ENCODE results near the gene PSMB4. TPM values are rescaled to one million over a fixed set of nuclear protein-coding genes. Genes with fewer than 3 reads are reported as not detected.

The PSMB4 gene
- total RNA-seq, 1 donor from 2014 or later: 178 TPM

DNA sequence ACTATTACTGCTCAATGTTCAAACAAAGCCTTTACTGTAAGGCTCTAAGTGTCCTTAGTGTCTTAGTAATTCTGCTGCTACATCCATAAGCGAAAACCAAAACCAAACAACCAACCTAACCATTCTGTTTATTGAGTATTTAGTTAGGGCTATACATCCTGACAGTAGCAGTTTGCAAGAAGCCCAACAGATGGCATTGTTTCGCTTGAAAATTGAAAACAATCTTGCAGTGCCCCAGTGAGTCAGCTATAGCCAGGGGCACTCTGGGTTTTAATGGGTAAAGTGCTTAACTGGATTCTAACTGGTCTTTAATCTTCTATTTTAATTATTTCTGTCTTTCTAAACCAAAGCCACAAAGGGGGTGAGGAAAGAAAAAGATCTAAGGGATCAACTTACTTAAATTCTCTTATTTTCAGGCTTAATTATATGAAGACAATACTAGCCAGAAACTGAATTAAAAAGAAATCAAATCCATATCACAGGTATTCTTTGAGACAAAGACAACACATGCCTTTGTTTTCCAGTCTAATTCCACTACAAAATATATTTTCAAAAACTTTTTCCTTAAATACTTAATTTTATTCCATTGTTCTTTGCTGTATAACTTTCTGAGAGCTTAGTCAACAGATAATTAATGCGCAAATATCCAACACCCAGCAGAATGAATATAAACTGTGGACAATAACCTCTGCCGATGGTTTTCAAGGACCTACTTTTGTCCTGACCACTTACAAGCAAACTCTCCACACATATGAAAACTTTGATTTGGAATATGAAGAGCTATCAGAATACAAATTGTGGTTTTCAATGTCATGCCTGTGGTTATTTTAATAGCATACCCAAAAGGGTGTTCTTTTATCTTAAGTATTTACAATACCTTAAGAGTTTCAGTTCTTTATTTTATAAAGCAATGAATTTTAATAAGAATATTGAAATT is 44.7 kb downstream of the PSMB4 start:
- ATAC-seq: peak; percentile 89

DNA sequence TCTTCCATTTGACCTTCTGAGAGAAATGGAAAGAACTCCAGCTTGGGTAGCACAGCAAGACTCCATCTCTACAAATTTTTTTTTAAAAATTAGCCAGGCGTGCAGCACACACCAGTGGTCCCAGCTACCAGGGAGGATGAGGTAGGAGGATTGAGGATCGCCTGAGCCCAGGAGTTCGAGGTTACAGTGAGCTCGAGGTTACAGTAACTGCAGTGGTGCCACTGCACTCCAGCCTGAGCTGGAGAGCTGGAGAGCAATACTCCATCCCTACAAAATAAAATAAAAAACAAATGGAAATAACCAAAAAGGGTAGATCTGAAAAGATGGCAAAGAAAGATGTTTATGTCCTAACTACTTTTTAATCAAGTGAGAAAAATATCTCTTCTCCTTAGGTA is 45.4 kb downstream of the PSMB4 start:
- no peak for ATAC-seq

DNA sequence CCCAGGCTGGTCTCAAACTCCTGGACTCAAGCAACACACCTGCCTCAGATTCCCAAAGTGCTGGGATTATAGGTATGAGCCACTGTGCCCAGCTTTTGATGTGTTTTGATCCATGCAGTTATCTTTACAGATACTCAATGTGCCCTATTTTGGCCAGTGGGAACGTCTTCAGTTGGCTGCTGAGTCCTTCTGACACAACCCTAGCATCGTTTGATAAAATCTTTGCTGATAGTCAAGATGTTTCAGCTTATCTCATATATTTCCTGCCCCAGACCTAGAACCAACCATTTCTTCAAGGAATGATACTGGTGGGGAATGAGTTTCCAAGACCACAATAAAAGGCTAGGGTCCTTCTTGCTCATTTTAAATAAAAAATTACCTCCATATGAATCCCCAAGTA is 48.3 kb downstream of the PSMB4 start:
- no peak for ATAC-seq

Other genes with a start within 250 kb of the PSMB4 start
- not detected for gene TNFAIP8L2, start 242.9 kb upstream of the PSMB4 start, total RNA-seq
- 5.0 TPM for gene LYSMD1, start 233.7 kb upstream of the PSMB4 start, total RNA-seq
- 30.6 TPM for gene SCNM1, start 233.4 kb upstream of the PSMB4 start, total RNA-seq
- gene TMOD4, start 223.6 kb upstream of the PSMB4 start, total RNA-seq: not detected
- gene VPS72, start 209.4 kb upstream of the PSMB4 start, total RNA-seq: 28.2 TPM
- 28.2 TPM for gene PIP5K1A, start 201.0 kb upstream of the PSMB4 start, total RNA-seq
- 126 TPM for gene PSMD4, start 144.8 kb upstream of the PSMB4 start, total RNA-seq
- 12.6 TPM for gene ZNF687, start 117.3 kb upstream of the PSMB4 start, total RNA-seq
- gene PI4KB, start 72.2 kb upstream of the PSMB4 start, total RNA-seq: 34.7 TPM
- 21.9 TPM for gene RFX5, start 52.3 kb upstream of the PSMB4 start, total RNA-seq
- gene SELENBP1, start 26.9 kb upstream of the PSMB4 start, total RNA-seq: 14.0 TPM
- gene POGZ, start 59.9 kb downstream of the PSMB4 start, total RNA-seq: 37.5 TPM
- gene CGN, start 111.8 kb downstream of the PSMB4 start, total RNA-seq: 9.3 TPM
- gene TUFT1, start 140.7 kb downstream of the PSMB4 start, total RNA-seq: 36.6 TPM
- gene SNX27, start 212.5 kb downstream of the PSMB4 start, total RNA-seq: 16.4 TPM

Measured in esophagus mucosa (tissue), 1 donor.